ENCODE measurements around the gene FAM107A.
A peak's percentile ranks its signal among the peaks of the same experiment; 100 is the strongest.

Gene FAM107A

GRCh38 chr3:58591517-58592510 is 14.6 kb upstream of the FAM107A start:
- no peak for DNase-seq

GRCh38 chr3:58588030-58588614 is 10.9 kb upstream of the FAM107A start:
- no peak for DNase-seq

- no peak for DNase-seq
These were observed 9.6 kb upstream of the FAM107A start for GRCh38 chr3:58586776-58587192.

GRCh38 chr3:58585994-58586393 is 8.8 kb upstream of the FAM107A start:
- DNase-seq, result no peak

- peak; percentile 54 for DNase-seq
These were observed 8.0 kb upstream of the FAM107A start for GRCh38 chr3:58585005-58585786.

GRCh38 chr3:58584690-58585004 is 7.5 kb upstream of the FAM107A start:
- DNase-seq, result no peak

GRCh38 chr3:58581328-58582091 is 4.3 kb upstream of the FAM107A start:
- DNase-seq, result no peak

GRCh38 chr3:58580826-58581327 is 3.7 kb upstream of the FAM107A start:
- DNase-seq, result no peak

- DNase-seq, result no peak
These were observed 1.7 kb upstream of the FAM107A start for GRCh38 chr3:58578873-58579272.

- DNase-seq, result no peak
These were observed 475 bp downstream of the FAM107A start for GRCh38 chr3:58576716-58577115.

GRCh38 chr3:58575971-58576652 is 1.1 kb downstream of the FAM107A start:
- DNase-seq, result no peak

- no peak for DNase-seq
These were observed 2.5 kb downstream of the FAM107A start for GRCh38 chr3:58574682-58575081.

- no peak for DNase-seq
These were observed 3.1 kb downstream of the FAM107A start for GRCh38 chr3:58574106-58574505.

- no peak for DNase-seq
These were observed 3.6 kb downstream of the FAM107A start for GRCh38 chr3:58573640-58574039.

GRCh38 chr3:58572634-58573230 is 4.5 kb downstream of the FAM107A start:
- no peak for DNase-seq

- no peak for DNase-seq
These were observed 5.1 kb downstream of the FAM107A start for GRCh38 chr3:58572013-58572633.

GRCh38 chr3:58570851-58571250 is 6.3 kb downstream of the FAM107A start:
- no peak for DNase-seq

GRCh38 chr3:58569287-58570001 is 7.7 kb downstream of the FAM107A start:
- DNase-seq, result no peak

GRCh38 chr3:58568572-58569286 is 8.5 kb downstream of the FAM107A start:
- DNase-seq, result peak; percentile 83

GRCh38 chr3:58567251-58567515 is 10.0 kb downstream of the FAM107A start:
- no peak for DNase-seq
